Upper lobe of left lung (tissue), 4 donors: ENCODE measurements around the gene PPP1R14B.

Experiments
- POLR2A ChIP-seq, 4 donors: fragments of 450-650 bp; IDR thresholded peaks; one replicate each; pipeline ENCODE4 v1.5.1; 2016 to 2017; ENCODE audit warnings: antibody characterized with exemption in 4 of 4, mild to moderate bottlenecking in 2 of 4
- POLR2AphosphoS5 ChIP-seq, 2 donors: sonication (generic); formaldehyde crosslinking; IDR thresholded peaks; one replicate each; pipeline ENCODE4 v1.5.1; 2017; ENCODE audit warnings: antibody characterized with exemption in 2 of 2
- TF ChIP-seq, protein P1 (sequence below), 6 experiments: fragments of 450-650 bp in 4 of 6; fragments of 200-600 bp in 2 of 6; sonication (generic) in 2 of 6; IDR thresholded peaks; one replicate each; pipeline ENCODE4 v1.5.1; 2016 to 2019; ENCODE audit warnings: antibody characterized with exemption in 6 of 6

DNA sequence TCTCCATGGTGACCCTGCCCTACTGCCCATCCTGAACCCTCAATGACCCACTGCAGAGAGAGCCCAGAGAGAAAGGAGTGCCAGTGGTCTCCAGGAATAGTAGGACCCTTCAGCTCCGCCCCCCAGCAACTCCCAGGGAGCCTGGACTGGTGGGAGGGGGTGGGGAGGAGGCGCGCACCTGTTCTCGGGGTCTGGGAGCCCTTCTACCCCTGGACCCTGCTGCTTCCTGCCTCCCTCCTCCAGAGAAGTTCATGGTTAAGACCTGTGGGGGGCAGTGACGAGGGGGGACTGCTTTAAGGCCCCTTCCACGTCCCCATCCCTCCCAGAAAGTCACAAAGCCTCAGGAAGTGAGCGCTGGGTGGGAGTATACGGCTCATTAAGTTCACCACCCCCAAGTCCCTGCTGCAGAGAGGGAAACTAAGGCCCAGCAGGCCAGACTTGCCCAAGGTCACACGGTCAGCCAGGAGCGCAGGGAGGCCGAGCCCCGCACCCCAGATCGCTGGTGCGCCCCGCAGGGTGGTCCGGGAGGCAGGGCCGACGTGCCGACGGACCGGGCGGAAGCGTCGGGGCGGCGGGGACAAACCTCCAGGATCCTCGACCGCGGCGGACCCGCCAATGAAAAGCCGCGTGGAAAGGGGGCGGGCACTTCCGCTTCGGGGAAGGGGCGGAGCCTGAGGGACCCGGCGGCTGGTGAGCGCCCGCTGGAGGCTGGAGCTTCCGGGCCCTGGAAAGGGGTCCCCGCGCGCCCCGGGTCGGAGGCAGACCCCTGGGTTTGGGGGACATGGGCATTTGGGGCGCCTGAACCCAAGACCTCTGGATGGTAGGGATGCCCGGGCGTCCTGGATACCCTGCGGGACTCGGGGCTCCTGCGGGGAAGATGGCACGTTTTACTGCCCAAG is 20.9 kb downstream of the PPP1R14B start, which contains the start of the genes NUDT22 and TRPT1:
- TF ChIP-seq POLR2AphosphoS5 (IDR thresholded peaks at IDR 0.05) = peak; percentile 90 to 92
- TF ChIP-seq, protein P1, sequence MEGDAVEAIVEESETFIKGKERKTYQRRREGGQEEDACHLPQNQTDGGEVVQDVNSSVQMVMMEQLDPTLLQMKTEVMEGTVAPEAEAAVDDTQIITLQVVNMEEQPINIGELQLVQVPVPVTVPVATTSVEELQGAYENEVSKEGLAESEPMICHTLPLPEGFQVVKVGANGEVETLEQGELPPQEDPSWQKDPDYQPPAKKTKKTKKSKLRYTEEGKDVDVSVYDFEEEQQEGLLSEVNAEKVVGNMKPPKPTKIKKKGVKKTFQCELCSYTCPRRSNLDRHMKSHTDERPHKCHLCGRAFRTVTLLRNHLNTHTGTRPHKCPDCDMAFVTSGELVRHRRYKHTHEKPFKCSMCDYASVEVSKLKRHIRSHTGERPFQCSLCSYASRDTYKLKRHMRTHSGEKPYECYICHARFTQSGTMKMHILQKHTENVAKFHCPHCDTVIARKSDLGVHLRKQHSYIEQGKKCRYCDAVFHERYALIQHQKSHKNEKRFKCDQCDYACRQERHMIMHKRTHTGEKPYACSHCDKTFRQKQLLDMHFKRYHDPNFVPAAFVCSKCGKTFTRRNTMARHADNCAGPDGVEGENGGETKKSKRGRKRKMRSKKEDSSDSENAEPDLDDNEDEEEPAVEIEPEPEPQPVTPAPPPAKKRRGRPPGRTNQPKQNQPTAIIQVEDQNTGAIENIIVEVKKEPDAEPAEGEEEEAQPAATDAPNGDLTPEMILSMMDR (IDR thresholded peaks at IDR 0.05) = peak in 4 of 6 experiments; percentile 7 to 35 (median 25)
- TF ChIP-seq POLR2A (IDR thresholded peaks at IDR 0.05) = peak in 3 of 4 donors; percentile 61 to 93 (median 75)
